ENCODE data around the gene FAHD2A.

DNA sequence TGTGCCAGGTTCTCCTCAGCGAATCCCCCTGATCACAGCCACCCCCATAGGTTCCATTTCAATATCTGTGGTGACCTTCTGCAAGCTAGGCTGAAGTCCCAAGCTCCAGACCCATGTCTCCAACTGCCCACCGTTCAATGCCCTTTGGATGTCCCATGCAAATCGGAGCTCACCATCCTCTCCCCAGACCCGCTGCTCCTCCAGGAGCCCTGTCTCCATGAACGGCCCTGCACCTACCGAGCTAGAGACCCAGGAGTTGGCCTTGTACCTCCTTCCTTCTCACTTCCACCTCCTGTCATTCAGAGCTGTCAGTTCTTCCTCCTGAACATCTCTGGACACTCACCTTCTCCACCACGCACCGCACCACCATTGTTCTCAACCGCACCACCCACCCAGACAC lies 1.0 kb upstream of the FAHD2A start:
- TF ChIP-seq PHF8 (conservative IDR thresholded peaks at IDR 0.05; ENCODE audit: low read depth, low read length) (no peak), SIN3A (conservative IDR thresholded peaks at IDR 0.05 in 1 of 2, IDR thresholded peaks at IDR 0.05 in 1 of 2; ENCODE audit: low read depth in 1 of 2, low read length in 2 of 2) (no peak), SIX5 (IDR thresholded peaks at IDR 0.05; ENCODE audit: low read depth, low read length) (no peak), NRF1 (IDR thresholded peaks at IDR 0.05; ENCODE audit: low read depth, low read length) (no peak), RFX5 (IDR thresholded peaks at IDR 0.05; ENCODE audit: borderline replicate concordance, low read depth, low read length) (no peak), CEBPB (IDR thresholded peaks at IDR 0.05; ENCODE audit: low read depth, low read length) (no peak)
- TF ChIP-seq, protein P1, sequence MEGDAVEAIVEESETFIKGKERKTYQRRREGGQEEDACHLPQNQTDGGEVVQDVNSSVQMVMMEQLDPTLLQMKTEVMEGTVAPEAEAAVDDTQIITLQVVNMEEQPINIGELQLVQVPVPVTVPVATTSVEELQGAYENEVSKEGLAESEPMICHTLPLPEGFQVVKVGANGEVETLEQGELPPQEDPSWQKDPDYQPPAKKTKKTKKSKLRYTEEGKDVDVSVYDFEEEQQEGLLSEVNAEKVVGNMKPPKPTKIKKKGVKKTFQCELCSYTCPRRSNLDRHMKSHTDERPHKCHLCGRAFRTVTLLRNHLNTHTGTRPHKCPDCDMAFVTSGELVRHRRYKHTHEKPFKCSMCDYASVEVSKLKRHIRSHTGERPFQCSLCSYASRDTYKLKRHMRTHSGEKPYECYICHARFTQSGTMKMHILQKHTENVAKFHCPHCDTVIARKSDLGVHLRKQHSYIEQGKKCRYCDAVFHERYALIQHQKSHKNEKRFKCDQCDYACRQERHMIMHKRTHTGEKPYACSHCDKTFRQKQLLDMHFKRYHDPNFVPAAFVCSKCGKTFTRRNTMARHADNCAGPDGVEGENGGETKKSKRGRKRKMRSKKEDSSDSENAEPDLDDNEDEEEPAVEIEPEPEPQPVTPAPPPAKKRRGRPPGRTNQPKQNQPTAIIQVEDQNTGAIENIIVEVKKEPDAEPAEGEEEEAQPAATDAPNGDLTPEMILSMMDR (IDR thresholded peaks at IDR 0.05; ENCODE audit: control extremely low read depth in 1 of 3, insufficient read depth in 1 of 3, low read depth in 1 of 3, low read length in 3 of 3) = no peak
- TF ChIP-seq, protein P2, sequence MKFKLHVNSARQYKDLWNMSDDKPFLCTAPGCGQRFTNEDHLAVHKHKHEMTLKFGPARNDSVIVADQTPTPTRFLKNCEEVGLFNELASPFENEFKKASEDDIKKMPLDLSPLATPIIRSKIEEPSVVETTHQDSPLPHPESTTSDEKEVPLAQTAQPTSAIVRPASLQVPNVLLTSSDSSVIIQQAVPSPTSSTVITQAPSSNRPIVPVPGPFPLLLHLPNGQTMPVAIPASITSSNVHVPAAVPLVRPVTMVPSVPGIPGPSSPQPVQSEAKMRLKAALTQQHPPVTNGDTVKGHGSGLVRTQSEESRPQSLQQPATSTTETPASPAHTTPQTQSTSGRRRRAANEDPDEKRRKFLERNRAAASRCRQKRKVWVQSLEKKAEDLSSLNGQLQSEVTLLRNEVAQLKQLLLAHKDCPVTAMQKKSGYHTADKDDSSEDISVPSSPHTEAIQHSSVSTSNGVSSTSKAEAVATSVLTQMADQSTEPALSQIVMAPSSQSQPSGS (IDR thresholded peaks at IDR 0.05; ENCODE audit: low read length) = no peak
